GM06990 (cell line): ENCODE results near the gene EGR4.

Experiments used
- DNase-seq: peaks from one replicate; pipeline ENCODE4 v3.0.0-alpha.2; 2011; ENCODE audit not compliant: insufficient read length; ENCODE audit errors: extremely low read depth
- H3K27me3 ChIP-seq: replicated peaks from 2 replicates; pipeline ENCODE4 v1.6.0; 2011; ENCODE audit warnings: low read length; ENCODE audit not compliant: control insufficient read depth, insufficient read depth
- H3K36me3 ChIP-seq: 2 replicates; pipeline ENCODE4 v1.5.1; 2011; ENCODE audit warnings: low read length; ENCODE audit not compliant: control insufficient read depth, insufficient read depth
- H3K4me3 ChIP-seq: replicated peaks from 2 replicates; pipeline ENCODE4 v1.5.1; 2011; ENCODE audit warnings: low read depth, mild to moderate bottlenecking, control low read depth, low read length
- TF ChIP-seq, protein P1 (sequence below): IDR thresholded peaks from 2 replicates; pipeline ENCODE4 v1.5.1; 2011; ENCODE audit warnings: low read length, control low read depth, mild to moderate bottlenecking, inconsistent platforms; ENCODE audit not compliant: insufficient read depth, poor library complexity, severe bottlenecking

Gene EGR4

DNA sequence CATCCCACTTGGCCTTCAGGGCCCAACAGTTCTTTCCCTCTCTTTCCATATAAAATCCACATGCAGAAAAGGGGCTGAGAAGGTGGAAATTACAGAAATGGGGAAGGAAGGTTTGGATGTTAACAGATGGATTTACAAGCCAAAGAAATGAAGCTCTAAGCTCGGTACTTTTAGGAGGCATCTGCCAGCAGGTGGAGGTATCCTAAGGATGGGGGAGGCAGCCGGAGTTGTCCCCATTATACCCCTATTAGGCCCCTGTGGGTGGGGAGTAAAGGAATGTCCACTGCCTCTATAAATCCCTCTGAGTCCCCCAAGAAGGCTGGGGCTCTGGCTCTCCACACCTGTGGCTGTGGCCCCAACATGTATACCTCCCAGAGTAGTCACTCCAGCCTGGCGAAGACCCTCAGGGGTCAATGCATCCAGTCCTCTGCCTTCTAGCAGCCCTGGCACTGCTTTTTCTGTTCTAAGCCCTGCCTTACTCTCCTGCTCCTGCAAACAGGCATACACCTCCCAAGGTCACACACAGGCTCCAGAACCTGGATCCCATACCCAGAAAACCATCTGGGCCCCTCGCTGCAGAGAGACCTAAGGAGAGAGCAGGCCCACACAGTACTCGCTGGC lies 10.3 kb downstream of the EGR4 start:
- no peak for DNase-seq
- Histone ChIP-seq H3K27me3 (no peaks in the 10 kb centered on the region), H3K36me3 (peaks cover 2% of the 10 kb centered on the region), H3K4me3 (peak overlapping the region; percentile 89)
- TF ChIP-seq, protein P1, sequence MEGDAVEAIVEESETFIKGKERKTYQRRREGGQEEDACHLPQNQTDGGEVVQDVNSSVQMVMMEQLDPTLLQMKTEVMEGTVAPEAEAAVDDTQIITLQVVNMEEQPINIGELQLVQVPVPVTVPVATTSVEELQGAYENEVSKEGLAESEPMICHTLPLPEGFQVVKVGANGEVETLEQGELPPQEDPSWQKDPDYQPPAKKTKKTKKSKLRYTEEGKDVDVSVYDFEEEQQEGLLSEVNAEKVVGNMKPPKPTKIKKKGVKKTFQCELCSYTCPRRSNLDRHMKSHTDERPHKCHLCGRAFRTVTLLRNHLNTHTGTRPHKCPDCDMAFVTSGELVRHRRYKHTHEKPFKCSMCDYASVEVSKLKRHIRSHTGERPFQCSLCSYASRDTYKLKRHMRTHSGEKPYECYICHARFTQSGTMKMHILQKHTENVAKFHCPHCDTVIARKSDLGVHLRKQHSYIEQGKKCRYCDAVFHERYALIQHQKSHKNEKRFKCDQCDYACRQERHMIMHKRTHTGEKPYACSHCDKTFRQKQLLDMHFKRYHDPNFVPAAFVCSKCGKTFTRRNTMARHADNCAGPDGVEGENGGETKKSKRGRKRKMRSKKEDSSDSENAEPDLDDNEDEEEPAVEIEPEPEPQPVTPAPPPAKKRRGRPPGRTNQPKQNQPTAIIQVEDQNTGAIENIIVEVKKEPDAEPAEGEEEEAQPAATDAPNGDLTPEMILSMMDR: no peak

DNA sequence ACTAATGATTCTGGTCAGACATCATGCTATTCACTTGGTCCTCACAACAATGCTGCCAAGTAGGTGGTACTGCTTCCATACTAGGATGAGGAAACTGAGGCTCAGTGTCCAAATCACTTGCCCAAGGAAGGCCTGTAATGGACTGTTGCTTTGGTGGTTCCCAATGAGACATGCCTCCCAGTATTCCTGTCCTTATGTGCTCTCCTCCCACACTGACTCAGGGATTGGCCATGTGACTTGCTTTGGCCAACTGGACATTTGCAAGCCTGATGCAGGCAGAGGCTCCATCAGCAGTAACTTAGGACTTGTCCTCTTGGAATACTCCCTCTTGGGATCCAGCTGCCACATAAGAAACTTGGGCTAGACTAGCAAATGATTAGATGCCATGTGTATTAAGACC lies 12.1 kb downstream of the EGR4 start:
- TF ChIP-seq, protein P1: no peak
- no peak for DNase-seq
- Histone ChIP-seq H3K27me3 (no peaks in the 10 kb centered on the region), H3K36me3 (peaks cover 4% of the 10 kb centered on the region), H3K4me3 (no peak overlapping the region)

DNA sequence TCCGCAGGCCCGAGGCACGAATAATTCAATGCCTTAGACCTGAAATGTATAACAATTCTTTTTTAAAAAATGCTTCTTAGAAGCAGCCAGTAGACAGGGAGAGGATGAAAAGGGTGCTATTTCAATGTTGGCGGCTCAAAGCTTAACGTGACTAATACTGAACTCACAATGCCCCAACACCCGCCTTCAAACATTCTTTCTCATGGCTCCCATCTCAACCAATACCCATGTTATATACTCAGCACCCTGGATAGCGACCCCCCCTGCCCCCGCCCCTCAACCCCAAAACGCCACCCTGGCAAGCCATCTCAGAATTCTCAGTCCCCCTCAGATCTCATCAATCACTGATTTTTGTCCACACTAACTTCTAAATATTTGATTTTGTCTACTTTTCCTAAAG lies 13.5 kb downstream of the EGR4 start:
- TF ChIP-seq, protein P1: no peak
- no peak overlapping the region for H3K4me3 ChIP-seq
- DNase-seq: no peak
- no peaks in the 10 kb centered on the region for H3K27me3 ChIP-seq
- peaks cover 4% of the 10 kb centered on the region for H3K36me3 ChIP-seq

DNA sequence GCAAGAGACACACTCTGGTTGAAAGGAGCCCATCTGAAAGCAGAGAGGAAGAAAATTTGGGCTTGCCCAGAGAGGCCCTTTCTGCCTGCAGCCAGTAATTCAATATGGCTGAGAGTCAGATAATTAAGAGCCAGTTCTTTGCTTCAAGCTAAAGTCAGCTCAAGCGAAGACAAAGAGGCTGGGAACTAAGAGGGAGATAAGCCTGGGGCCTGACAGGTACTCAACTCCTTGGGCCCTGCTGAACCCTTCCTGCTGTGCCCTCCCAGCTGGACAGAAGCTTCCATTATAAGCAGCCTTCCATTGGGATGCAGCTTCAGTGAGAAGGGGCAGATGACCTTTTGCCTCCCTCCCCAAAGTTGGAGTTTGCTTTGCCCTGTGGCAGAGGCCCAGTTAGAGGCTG lies 21.1 kb downstream of the EGR4 start:
- Histone ChIP-seq H3K36me3 (peaks cover under 1% of the 10 kb centered on the region), H3K27me3 (no peaks in the 10 kb centered on the region), H3K4me3 (no peak overlapping the region)
- TF ChIP-seq, protein P1: no peak
- no peak for DNase-seq

DNA sequence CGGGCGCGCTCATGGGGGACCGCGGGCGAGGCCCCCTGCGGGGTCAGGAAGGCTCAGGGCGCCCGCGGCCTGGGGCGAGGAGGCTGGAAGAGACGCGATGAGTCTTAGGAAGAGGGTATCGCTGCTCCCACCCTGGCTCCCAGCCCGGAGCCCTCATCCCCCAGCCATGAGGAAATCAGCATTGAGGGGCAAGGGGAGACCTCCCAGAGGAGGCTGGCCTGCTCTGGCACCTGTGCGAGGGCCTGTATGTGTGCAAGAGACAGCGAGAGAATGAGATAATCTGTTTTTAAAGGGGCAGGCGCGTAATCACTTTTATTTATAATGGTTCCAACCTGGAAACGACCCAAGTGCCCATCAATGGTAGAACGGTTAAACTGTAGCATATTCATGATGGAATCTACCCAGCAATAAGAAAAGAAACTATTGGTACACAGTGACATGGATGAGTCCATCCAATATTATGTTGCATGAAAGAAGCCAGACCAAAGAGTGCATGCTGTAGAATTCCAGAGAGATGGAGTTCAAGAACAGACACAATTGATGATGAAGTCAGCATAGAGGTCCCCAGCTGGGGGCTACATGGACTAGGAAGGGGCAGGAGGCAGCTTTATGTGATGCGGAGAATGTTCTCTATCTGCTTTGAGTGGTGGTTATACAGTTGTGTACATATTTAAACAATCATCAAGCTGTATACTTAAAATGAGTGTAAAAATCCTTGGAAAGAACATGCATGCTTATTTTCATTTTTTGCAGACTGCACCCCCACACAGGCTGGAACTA lies 23.5 kb downstream of the EGR4 start:
- peak overlapping the region; percentile 65 for H3K4me3 ChIP-seq

More for the DNA sequence above, 23.5 kb downstream of the EGR4 start:
- Histone ChIP-seq H3K27me3 (no peaks in the 10 kb centered on the region), H3K36me3 (peaks cover 5% of the 10 kb centered on the region)
- DNase-seq: no peak
- TF ChIP-seq, protein P1: no peak
